ENCODE measurements around the gene NEDD9. TPM values are rescaled to one million over a fixed set of nuclear protein-coding genes. Genes with fewer than 3 reads are reported as not detected.

The NEDD9 gene
- total and polyA plus RNA-seq, 10 of the 15 experiments (the other 5 are each of a cell fraction or from before 2014, with no cell fraction given) = 4.9 to 92.6 (median 14.6) TPM

- TF ChIP-seq KLF5 (IDR thresholded peaks at IDR 0.05; ENCODE audit: partially characterized antibody) (no peak), IKZF1 (conservative IDR thresholded peaks at IDR 0.05) (peak; percentile 42; the same call in 1 of the 2 replicates), ZBTB4 (CRISPR knock-in tag; IDR thresholded peaks at IDR 0.05) (no peak), IKZF2 (IDR thresholded peaks at IDR 0.05) (peak in 1 of 2 experiments; percentile 49; a peak in 1 of 4 replicates)
- TF ChIP-seq, protein P1, sequence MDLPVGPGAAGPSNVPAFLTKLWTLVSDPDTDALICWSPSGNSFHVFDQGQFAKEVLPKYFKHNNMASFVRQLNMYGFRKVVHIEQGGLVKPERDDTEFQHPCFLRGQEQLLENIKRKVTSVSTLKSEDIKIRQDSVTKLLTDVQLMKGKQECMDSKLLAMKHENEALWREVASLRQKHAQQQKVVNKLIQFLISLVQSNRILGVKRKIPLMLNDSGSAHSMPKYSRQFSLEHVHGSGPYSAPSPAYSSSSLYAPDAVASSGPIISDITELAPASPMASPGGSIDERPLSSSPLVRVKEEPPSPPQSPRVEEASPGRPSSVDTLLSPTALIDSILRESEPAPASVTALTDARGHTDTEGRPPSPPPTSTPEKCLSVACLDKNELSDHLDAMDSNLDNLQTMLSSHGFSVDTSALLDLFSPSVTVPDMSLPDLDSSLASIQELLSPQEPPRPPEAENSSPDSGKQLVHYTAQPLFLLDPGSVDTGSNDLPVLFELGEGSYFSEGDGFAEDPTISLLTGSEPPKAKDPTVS (IDR thresholded peaks at IDR 0.05; ENCODE audit: low read depth, low read length) = no peak
Measured at GRCh38 chr6:11151488-11151887, 81.0 kb downstream of the NEDD9 start (continued).

DNA sequence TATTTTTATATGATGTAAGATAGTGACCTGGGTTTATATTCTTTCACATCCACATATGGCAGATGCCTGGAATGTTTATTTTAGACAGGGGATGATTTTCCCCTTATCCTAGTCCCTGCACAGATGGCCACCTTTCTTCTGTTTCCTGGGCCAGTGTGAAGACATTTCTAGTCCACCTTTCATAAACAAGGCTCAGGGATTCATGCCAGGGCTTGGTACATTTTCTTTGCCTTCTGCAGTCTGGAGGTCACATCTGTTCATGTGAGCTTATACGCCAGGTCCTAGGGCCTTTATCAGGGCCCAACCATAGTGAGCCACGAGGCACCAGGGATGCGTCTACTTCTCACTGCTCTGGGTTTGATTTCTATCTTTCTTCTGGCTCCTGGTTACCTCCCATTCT, 82.9 kb downstream of the NEDD9 start:
- RAD21 ChIA-PET (ENCODE audit: unreplicated experiment) = interaction anchor here (1.7 to 3.9 kb wide), 2 partner anchors 347 to 426 kb away, joined by 4 to 19 read pairs; no protein-coding TSS in a partner anchor
- WGBS (ENCODE audit: insufficient coverage, insufficient replicate concordance, low lambda C conversion rate, missing lambda C conversion rate) = 100% methylated on average over 3 of the region's 3 CpGs
- H3K4me3 ChIP-seq = no peak overlapping the region
- TF ChIP-seq ZBED1 (IDR thresholded peaks at IDR 0.05; ENCODE audit: borderline replicate concordance) = no peak
- TF ChIP-seq MYC (IDR thresholded peaks at IDR 0.05; ENCODE audit: insufficient read depth, insufficient read length, insufficient replicate concordance, low read length, severe bottlenecking) = no peak
- TF ChIP-seq ZZZ3 (IDR thresholded peaks at IDR 0.05; ENCODE audit: control insufficient read depth, insufficient read length, low read depth) = no peak
- TF ChIP-seq NFXL1 (IDR thresholded peaks at IDR 0.05; ENCODE audit: borderline replicate concordance) = no peak
- TF ChIP-seq, protein P2, sequence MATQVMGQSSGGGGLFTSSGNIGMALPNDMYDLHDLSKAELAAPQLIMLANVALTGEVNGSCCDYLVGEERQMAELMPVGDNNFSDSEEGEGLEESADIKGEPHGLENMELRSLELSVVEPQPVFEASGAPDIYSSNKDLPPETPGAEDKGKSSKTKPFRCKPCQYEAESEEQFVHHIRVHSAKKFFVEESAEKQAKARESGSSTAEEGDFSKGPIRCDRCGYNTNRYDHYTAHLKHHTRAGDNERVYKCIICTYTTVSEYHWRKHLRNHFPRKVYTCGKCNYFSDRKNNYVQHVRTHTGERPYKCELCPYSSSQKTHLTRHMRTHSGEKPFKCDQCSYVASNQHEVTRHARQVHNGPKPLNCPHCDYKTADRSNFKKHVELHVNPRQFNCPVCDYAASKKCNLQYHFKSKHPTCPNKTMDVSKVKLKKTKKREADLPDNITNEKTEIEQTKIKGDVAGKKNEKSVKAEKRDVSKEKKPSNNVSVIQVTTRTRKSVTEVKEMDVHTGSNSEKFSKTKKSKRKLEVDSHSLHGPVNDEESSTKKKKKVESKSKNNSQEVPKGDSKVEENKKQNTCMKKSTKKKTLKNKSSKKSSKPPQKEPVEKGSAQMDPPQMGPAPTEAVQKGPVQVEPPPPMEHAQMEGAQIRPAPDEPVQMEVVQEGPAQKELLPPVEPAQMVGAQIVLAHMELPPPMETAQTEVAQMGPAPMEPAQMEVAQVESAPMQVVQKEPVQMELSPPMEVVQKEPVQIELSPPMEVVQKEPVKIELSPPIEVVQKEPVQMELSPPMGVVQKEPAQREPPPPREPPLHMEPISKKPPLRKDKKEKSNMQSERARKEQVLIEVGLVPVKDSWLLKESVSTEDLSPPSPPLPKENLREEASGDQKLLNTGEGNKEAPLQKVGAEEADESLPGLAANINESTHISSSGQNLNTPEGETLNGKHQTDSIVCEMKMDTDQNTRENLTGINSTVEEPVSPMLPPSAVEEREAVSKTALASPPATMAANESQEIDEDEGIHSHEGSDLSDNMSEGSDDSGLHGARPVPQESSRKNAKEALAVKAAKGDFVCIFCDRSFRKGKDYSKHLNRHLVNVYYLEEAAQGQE (IDR thresholded peaks at IDR 0.05; ENCODE audit: low read depth, low read length) = no peak
- no peak for TF ChIP-seq HCFC1 (IDR thresholded peaks at IDR 0.05; ENCODE audit: low read length)
- TF ChIP-seq JUND (IDR thresholded peaks at IDR 0.05; ENCODE audit: low read depth, low read length) = no peak
- TF ChIP-seq BCL11A (IDR thresholded peaks at IDR 0.05; ENCODE audit: low read depth, low read length) = no peak

More for the DNA sequence above, 82.9 kb downstream of the NEDD9 start:
- ChIA-PET POLR2A (interaction anchor here (1.5 kb wide), 1 partner anchor 18 kb away, joined by 3 read pairs; no protein-coding TSS in a partner anchor), SMC1A (ENCODE audit: uncharacterized antibody, unreplicated experiment) (interaction anchor here (0.6 to 14.1 kb wide), 3 partner anchors 128 to 414 kb away, joined by 3 to 208 read pairs (median 3); no protein-coding TSS in a partner anchor), CTCF (interaction anchor here (1.1 to 7.0 kb wide), 2 partner anchors 346 to 426 kb away, joined by 3 to 59 read pairs; no protein-coding TSS in a partner anchor)
- peaks cover 2% of the 10 kb centered on the region; the same call in 1 of the 2 replicates for H3K4me1 ChIP-seq (ENCODE audit: control insufficient read depth, insufficient read depth, low read length)
- DNase-seq (ENCODE audit: low read depth, low spot score) (no peak), ATAC-seq (no peak), FAIRE-seq (no peak)
- H3K27me3 ChIP-seq (replicated peaks in 1 of 2; ENCODE audit: control insufficient read depth in 2 of 2, insufficient read depth in 2 of 2, low read length in 1 of 2) = no peaks in the 10 kb centered on the region
- intact Hi-C loops (cut with micrococcal nuclease; ENCODE audit: unreplicated experiment) (no loop called here), in situ Hi-C loops (cut with MboI) (loop anchor here (10.0 kb wide), 1 partner anchor 425 kb away; no protein-coding TSS in a partner anchor)
- H3K27ac ChIP-seq (ENCODE audit: control insufficient read depth, insufficient read depth) = no peak overlapping the region
- no peak overlapping the region for H3K9ac ChIP-seq (ENCODE audit: control insufficient read depth, insufficient read depth, low read length)
- no peaks in the 10 kb centered on the region for H3K9me3 ChIP-seq (replicated peaks; ENCODE audit: control insufficient read depth, insufficient read depth, low read length)
- no peaks in the 10 kb centered on the region for H4K20me1 ChIP-seq (ENCODE audit: control insufficient read depth, insufficient read depth)
- H3K36me3 ChIP-seq (ENCODE audit: control insufficient read depth in 2 of 2, insufficient read depth in 2 of 2, low read length in 1 of 2) = no peaks in the 10 kb centered on the region
- no peak overlapping the region for H2AFZ ChIP-seq (ENCODE audit: control insufficient read depth, low read depth, low read length)
- H3K4me2 ChIP-seq (ENCODE audit: control insufficient read depth, insufficient read depth) = no peak overlapping the region
- no peaks in the 10 kb centered on the region for H3K79me2 ChIP-seq (ENCODE audit: control insufficient read depth, insufficient read depth, low read length)
- no TSS peak for BruUV-seq (replicated peaks)

Data from GM12878 (cell line).